CD4-positive, alpha-beta T cell (primary cell): ENCODE measurements around the gene SERPINB12. TPM values are rescaled to one million over a fixed set of nuclear protein-coding genes. Genes with fewer than 3 reads are reported as not detected.

Experiments used
- ATAC-seq: fragments of 200-7000 bp; cut with Tn5 transposase; one replicate; pipeline ENCODE4 v1.10.0; 2022; ENCODE audit warnings: mild to moderate bottlenecking; ENCODE audit not compliant: poor library complexity
- CTCF ChIA-PET: fragments of 350-600 bp; sonication (Branson Sonifier 250); formaldehyde crosslinking; loops from one replicate; lab custom pipeline; 2021; ENCODE audit warnings: antibody characterized with exemption, inconsistent platforms; lab: Charles Lee
- POLR2A ChIA-PET: fragments of 350-600 bp; sonication (Branson Sonifier 250); formaldehyde crosslinking; loops from one replicate; lab custom pipeline; 2021; ENCODE audit warnings: antibody characterized with exemption, inconsistent platforms; lab: Charles Lee
- DNase-seq, 14 experiments: peaks; one replicate each; pipeline ENCODE4 v3.0.0-alpha.2; 2013 to 2020; ENCODE audit warnings: mixed read lengths in 2 of 14
- H3K27ac ChIP-seq, 2 donors: one replicate each; pipeline versions ENCODE4 v1.5.1 to v1.7.0; 2013; ENCODE audit warnings: low read length in 2 of 2, low read depth in 1 of 2, mild to moderate bottlenecking in 1 of 2
- H3K27me3 ChIP-seq, 2 experiments: 1 replicate in 1 of 2; 2 replicates in 1 of 2; pipeline versions ENCODE4 v1.6.1 to v1.7.0; 2013; ENCODE audit warnings: low read length in 2 of 2, control low read depth in 1 of 2, mild to moderate bottlenecking in 1 of 2, moderate library complexity in 1 of 2; ENCODE audit not compliant: insufficient read depth in 2 of 2, control insufficient read depth in 1 of 2
- H3K36me3 ChIP-seq: one replicate; pipeline ENCODE4 v1.6.1; 2013; ENCODE audit warnings: low read length, control low read depth; ENCODE audit not compliant: insufficient read depth
- H3K4me1 ChIP-seq: one replicate; pipeline ENCODE4 v1.6.1; 2013; ENCODE audit warnings: low read length, control low read depth; ENCODE audit not compliant: insufficient read depth
- H3K4me3 ChIP-seq: one replicate; pipeline ENCODE4 v1.5.1; 2013; ENCODE audit warnings: mild to moderate bottlenecking, low read length, moderate library complexity
- H3K9me3 ChIP-seq, 2 experiments: 1 replicate in 1 of 2; 2 replicates in 1 of 2; pipeline versions ENCODE4 v1.6.1 to v1.7.0; 2013; ENCODE audit warnings: low read length in 2 of 2, mild to moderate bottlenecking in 2 of 2, control low read depth in 1 of 2, moderate library complexity in 1 of 2; ENCODE audit not compliant: control insufficient read depth in 1 of 2, insufficient read depth in 1 of 2
- H3K27ac Mint-ChIP-seq: one replicate; pipeline ENCODE4 v1.8.0; 2020; ENCODE audit warnings: mixed read lengths
- H3K27me3 Mint-ChIP-seq: one replicate; pipeline ENCODE4 v1.8.0; 2021; ENCODE audit warnings: mixed read lengths
- H3K36me3 Mint-ChIP-seq: one replicate; pipeline ENCODE4 v1.8.0; 2021; ENCODE audit warnings: low read depth, mixed read lengths
- H3K4me1 Mint-ChIP-seq: one replicate; pipeline ENCODE4 v1.8.0; 2021; ENCODE audit warnings: low read depth, mixed read lengths
- H3K4me3 Mint-ChIP-seq: one replicate; pipeline ENCODE4 v1.8.0; 2020; ENCODE audit warnings: mild to moderate bottlenecking, mixed read lengths
- H3K9me3 Mint-ChIP-seq: one replicate; pipeline ENCODE4 v1.8.0; 2020; ENCODE audit warnings: mixed read lengths
- CTCF ChIP-seq: fragments of 200-600 bp; IDR thresholded peaks from one replicate; pipeline ENCODE4 v1.8.0; 2022; ENCODE audit warnings: antibody characterized with exemption, mild to moderate bottlenecking
- intact Hi-C, 2 experiments: fragments of 100-400 bp; cut with DNase I in 1 of 2; cut with micrococcal nuclease in 1 of 2; formaldehyde crosslinking; loops; one replicate each; pipeline versions ENCODE4 v1.15.1 to v1.9.0; 2023 to 2025; cut with DNase I, micrococcal nuclease
- total RNA-seq, 174 experiments: library from RNA in 2 of 174; stranded (reverse) in 2 of 174; gene quantifications; one replicate each; pipeline ENCODE4 v1.2.3 and lab custom pipeline; 2021 to 2026

SERPINB12 gene
- total RNA-seq, 2 experiments from 2014 or later: not detected

GRCh38 chr18:63579616-63580015, 37.4 kb downstream of the SERPINB12 start:
- Mint-ChIP-seq H3K4me3 (no peak overlapping the region), H3K4me1 (no peaks in the 10 kb centered on the region), H3K36me3 (no peaks in the 10 kb centered on the region), H3K27me3 (peaks cover 38% of the 10 kb centered on the region), H3K9me3 (no peaks in the 10 kb centered on the region), H3K27ac (no peak overlapping the region)
- H3K27me3 ChIP-seq: peaks cover 0 to 3% of the 10 kb centered on the region in 2 experiments
- DNase-seq (no peak), ATAC-seq (no peak)
- H3K9me3 ChIP-seq: no peaks in the 10 kb centered on the region
- TF ChIP-seq CTCF: no peak
- no peaks in the 10 kb centered on the region for H3K36me3 ChIP-seq
- no peaks in the 10 kb centered on the region for H3K4me1 ChIP-seq
- CTCF ChIA-PET: no interaction called here
- H3K27ac ChIP-seq: no peak overlapping the region
- no peak overlapping the region for H3K4me3 ChIP-seq
- intact Hi-C loops: no loop called here
- POLR2A ChIA-PET: no interaction called here

GRCh38 chr18:63585988-63586387, 43.8 kb downstream of the SERPINB12 start:
- no peak for DNase-seq
- no peak overlapping the region for H3K27ac ChIP-seq
- Mint-ChIP-seq H3K27ac (no peak overlapping the region), H3K27me3 (peaks cover 36% of the 10 kb centered on the region), H3K4me3 (no peak overlapping the region), H3K36me3 (no peaks in the 10 kb centered on the region), H3K9me3 (no peaks in the 10 kb centered on the region), H3K4me1 (no peaks in the 10 kb centered on the region)
- ChIA-PET POLR2A (no interaction called here), CTCF (no interaction called here)
- intact Hi-C loops: no loop called here
- no peaks in the 10 kb centered on the region for H3K36me3 ChIP-seq
- H3K9me3 ChIP-seq: no peaks in the 10 kb centered on the region
- peaks cover 0 to 7% of the 10 kb centered on the region in 2 experiments for H3K27me3 ChIP-seq
- TF ChIP-seq CTCF: no peak
- H3K4me1 ChIP-seq: no peaks in the 10 kb centered on the region
- no peak overlapping the region for H3K4me3 ChIP-seq
- ATAC-seq: no peak

GRCh38 chr18:63586431-63586830, 44.3 kb downstream of the SERPINB12 start:
- H3K27me3 Mint-ChIP-seq: peaks cover 31% of the 10 kb centered on the region
- ATAC-seq (no peak), DNase-seq (no peak)
- no peak for TF ChIP-seq CTCF
- H3K36me3 ChIP-seq: no peaks in the 10 kb centered on the region
- no peak overlapping the region for H3K4me3 ChIP-seq
- H3K9me3 ChIP-seq: no peaks in the 10 kb centered on the region
- no peaks in the 10 kb centered on the region for H3K4me1 Mint-ChIP-seq
- no peak overlapping the region for H3K27ac ChIP-seq
- H3K4me3 Mint-ChIP-seq: no peak overlapping the region
- no peaks in the 10 kb centered on the region for H3K36me3 Mint-ChIP-seq
- H3K27me3 ChIP-seq: peaks cover 0 to 7% of the 10 kb centered on the region in 2 experiments
- H3K27ac Mint-ChIP-seq: no peak overlapping the region
- H3K4me1 ChIP-seq: no peaks in the 10 kb centered on the region
- ChIA-PET CTCF (no interaction called here), POLR2A (no interaction called here)
- no peaks in the 10 kb centered on the region for H3K9me3 Mint-ChIP-seq
- intact Hi-C loops: no loop called here
